GM19455 (cell line): Measurements from ENCODE around the gene SLC45A1.

ENCODE experiments used
- ATAC-seq: cut with Tn5 transposase; IDR thresholded peaks from one replicate; pipeline ENCODE4 v1.9.1; 2021; ENCODE audit not compliant: unreplicated experiment

SLC45A1 gene

DNA sequence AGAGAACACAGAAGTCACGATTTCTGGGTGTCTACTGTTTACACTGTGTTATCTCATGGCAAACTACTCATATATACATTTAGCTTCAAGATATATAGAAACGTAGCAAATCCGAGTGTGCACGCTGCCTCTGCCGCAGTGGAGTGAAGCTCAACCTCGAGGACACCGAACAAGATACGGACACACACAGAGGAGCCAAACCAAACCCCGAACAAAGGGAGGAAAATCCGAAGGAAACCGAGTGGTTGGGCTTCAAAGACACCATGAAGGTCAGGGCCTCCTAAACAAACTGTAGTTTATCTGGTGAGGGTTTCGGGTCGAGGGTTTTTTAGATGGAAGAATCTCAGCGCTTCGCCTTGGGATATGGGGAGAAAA, 34.5 kb downstream of the SLC45A1 start:
- ATAC-seq: no peak

DNA sequence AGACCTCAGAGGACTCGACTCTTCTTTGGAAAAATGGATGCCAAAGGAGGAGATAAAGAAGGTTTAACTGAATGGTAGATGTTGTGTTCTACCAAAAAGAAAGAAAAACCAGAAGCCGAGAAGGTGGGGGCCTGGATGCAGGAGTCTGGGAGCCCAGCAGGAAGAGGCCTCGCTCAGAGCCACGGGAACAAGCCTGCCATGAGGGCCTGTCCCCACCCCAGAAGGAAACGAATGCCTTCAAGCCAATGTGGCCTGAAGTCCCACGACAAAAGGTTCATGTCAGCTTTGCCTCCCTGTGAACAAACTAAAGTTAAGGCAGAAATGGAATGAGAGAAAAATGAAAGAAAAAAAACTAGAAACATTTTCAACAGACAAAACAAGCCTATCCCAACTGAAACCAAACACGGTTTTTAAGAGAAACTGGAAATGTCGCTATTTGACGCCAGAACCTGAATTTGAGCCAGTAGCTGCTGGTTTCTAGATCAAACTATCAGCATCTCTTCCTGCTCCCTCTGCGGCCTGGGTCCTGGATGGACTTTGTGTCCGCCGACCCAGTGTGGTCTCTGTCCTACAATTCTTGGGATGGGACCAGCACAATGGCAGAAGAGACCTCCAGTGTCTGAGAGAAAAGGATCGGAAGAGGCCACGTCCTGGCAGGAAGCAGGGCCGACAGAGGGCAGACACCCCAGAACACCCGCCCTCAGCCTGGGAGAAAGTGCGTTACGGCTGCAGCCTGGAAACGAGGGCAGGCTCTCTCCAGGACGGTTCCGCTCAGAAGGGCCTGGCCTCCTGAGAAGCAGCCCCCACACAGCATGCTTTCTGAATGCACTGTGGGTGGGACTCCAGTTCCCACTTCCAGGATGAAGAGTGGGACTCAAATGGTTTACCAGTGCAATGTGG, 35.2 kb downstream of the SLC45A1 start:
- ATAC-seq: no peak

DNA sequence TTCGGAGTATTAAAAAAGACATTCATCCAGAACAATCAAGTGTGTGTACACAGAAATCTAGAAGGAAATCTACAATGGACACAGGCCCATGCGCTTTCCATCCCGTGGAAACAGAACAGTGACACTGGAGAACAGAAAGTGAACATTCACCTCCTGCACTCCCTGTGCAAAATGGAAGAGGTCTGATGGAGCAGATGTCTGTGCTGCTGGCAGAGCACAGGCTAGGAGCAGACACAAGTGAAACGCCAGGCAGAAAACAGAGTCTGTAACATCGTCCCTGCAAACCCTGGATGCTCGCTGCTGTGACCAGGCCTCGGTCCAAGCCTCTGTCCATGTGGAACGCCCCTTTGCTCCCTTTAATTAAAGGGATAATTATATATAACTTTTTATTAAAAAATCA, 36.1 kb downstream of the SLC45A1 start:
- ATAC-seq: no peak

DNA sequence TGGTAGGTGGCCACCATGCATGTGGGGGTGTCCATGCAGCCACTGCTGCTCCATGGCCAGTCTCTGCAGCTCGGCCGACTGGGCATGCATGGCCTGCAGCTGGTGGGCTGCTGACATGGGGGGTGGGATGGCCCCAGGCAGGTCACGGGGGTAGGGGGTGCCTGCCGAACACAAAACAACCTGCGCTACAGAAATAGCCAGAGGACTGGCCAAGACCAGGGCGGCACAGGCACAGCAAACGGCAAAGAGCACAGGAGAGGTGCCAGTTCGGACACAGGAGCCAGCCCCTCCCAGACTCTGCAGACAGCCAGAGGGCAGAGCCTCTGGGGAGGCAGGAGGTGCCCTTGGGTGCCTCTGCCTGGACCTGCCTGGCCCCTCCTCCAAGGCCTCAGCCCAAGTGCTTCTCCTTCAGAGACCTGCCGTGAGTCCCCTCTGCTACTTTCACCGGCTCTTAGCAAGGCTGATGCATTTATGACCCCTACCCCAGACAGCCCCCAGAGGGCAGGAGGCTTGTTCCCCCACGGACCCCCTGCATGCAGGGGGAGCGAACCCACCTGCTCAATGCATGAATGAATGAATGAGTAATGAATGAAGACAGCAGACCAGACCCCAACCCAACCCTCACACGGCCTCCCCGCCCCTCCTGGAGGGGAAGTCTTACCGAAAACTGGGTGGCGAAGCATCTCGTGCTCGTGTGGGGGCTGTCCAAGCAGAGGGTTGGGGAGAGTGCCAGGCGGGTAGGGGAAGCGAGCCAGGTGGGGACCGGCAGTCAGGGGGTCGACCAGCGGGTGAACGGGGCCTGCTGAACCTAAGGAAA, 37.7 kb downstream of the SLC45A1 start:
- ATAC-seq: no peak

DNA sequence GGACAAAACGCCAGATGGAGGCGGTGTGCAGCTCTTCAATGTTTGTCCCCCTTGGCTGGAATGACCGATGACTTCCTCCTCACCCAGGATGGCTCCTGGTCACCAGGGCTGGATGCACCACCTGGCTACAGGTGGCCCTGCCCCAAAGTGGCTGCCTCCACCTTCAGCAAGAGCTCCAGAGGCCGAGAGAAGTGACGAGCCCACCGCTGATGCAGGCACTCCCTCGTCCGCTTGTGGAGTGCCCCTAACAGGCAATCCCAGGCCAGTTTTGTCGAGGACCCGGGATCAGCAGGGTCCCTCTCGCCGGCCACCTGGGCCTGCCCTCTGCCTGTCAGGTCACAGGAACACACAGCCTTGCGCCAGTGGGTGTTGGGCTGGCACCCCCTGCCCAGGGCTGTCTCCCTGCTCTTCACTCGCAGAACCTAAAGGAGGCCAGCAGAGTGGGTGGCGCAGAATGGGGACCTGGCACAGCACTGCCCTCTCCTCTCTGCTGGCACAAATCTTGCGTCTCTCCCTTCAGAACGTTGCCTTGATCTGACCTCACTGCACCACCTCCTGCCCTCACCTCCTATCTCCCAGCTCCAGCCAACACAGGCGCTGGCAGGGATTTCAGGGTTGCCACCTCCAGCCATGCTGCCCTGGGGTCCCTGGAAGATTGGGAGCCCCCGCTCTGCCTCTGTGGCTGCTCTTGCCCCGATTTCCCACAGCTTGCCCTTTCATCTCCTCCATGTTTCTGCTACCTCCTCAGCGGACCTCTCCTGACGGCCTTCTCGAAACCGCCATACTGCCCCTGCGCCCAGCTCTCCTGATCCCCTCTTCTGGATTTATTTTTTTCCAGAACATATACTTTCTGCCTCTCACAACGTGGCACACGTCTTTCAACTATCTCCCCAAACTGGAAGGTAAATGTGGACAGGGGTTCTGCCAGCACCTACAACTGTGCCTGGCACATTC, 38.6 kb downstream of the SLC45A1 start:
- no peak for ATAC-seq

DNA sequence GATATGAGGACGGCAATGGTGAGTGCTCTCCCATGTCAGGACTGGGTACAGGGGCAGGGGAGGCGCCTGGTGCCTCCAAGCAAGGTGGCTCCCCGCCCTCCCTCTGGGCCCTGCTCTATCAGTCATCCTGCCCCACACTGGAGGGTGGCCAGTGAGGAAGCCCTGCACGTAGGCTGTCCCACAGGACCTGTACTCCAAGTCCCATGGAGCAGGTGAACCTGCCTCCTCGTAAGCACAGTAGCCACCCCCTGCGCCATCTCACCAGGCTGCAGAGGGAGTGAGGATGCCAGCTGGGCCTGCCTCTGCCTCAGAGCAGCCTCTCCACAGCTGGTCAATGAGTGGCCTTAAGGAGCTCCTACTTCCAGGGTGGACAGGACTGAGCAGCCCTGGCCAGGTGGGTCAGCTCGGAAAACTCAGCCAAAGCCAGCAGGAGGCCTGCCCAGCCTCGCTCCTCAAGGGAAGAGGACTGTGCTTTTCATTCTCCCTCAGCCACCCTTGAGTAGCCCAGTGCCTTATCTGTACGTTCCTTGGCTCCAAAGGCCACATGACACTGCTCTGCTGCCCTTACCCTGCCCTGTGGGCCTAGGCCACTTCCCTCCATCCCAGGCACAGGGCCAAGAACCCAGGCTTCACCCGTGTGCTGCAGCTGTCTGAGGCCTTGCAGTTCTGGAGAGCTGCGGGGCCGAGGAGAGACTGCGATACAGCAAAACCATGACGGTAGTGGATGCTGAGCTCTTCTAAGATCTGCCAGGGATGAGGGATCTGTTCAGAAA, 39.6 kb downstream of the SLC45A1 start:
- no peak for ATAC-seq

DNA sequence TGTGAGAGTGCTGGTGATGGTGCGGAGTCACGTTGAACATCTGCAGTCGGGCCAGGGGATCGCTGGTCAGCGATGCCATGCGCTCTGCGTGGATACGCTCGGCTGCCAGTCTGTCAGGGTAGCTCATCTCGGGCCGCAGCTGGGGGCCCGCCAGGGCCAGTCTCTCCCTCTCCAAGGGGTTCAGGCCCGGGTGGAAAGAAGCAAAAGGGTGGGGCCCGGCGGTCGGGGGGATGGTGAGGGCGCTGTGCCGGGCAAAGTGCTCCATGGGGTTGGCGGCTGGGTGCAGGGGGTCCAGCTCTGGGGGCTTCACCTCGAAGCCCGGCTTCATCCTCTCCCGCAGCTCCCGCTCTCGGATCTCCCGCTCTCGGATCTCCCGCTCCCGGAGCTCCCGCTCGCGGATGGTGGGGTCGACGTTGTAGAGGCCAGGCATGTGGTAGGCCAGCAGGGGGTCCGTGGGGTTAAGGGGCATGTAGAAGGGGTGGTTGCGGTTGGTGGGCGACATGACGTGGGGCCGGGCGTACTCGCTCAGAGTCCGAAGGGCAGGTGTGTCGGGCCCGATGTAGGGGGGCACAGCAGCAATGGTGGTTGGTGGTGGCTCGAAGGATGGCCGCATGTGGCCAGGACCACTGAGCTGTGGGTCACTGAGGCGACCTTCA, 40.5 kb downstream of the SLC45A1 start:
- no peak for ATAC-seq

DNA sequence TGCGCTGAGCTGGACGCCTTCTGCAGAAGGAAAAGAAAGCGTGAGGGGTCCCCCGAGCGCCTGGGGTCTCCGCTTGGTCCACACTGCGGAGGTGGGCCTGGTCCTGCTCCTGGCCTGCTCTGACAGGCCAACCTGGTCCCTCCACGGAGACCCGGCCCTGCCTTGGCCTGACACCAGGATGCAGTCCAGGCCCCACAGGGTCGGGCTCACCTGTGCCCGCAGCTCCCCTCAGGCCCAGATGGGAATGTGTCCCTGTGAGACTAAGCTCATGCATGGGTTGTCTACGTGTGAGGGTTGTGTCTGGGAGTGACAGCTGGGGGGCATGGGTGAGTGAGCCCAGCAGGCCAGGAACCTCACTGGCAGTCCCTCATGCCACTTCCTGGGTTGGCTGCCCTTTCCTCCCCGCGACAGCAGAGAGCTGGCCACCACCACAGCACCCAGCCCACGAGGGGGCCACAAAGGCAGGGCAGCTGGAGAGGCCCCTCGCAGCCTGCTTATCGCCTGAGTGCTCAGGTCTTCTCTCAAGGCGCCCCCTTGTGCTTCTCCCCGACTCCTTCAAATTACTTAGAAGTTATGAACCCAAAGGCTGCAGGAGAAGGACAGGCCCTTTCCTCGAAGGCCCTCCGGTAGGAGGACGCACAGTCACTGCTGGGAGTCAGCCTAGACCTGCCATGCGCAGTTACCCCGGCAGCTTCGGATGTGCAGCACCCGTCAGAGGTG, 41.1 kb downstream of the SLC45A1 start:
- ATAC-seq: no peak

DNA sequence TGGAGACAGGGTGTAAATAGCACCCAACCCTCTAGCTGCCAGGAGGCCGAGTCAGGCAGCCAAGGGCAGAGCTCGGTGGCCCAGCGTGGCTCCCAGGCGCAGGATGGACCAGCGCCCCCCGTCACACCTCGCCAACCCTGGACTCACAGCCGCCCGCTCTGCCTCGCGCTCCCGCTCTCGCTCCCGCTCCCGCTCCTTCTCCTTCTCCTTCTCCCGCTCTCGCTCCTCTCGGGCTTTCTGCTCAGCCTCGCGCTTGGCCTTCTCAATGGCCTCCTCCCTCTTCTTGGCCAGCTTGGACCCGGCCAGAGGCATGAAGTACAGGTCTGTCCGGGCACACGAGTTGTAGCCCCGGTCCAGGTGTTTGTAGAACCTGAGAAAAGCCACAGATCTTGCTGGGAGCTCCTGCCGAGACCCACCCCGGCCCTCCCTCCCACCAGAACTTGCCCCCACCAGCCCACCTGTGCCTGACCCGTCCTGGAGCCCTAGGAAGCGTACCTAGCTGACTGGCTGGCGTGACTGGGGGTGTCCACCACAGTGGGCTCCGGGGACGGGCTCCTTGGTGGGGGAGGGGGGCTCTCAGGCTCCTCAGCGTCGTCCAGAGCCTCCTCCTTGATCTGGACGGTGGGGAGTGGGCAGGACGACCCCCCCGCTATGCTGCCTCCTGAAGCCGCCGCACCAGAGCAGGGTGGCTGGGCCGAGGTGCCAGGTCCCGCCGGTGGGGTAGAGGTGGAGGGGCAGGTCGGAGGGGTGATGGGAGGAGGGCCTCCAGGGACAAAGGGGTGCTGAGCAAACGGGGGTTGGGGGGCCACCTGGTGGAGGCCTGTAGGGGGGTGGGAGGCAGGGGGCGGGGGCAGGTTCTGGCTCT, 41.9 kb downstream of the SLC45A1 start:
- no peak for ATAC-seq

DNA sequence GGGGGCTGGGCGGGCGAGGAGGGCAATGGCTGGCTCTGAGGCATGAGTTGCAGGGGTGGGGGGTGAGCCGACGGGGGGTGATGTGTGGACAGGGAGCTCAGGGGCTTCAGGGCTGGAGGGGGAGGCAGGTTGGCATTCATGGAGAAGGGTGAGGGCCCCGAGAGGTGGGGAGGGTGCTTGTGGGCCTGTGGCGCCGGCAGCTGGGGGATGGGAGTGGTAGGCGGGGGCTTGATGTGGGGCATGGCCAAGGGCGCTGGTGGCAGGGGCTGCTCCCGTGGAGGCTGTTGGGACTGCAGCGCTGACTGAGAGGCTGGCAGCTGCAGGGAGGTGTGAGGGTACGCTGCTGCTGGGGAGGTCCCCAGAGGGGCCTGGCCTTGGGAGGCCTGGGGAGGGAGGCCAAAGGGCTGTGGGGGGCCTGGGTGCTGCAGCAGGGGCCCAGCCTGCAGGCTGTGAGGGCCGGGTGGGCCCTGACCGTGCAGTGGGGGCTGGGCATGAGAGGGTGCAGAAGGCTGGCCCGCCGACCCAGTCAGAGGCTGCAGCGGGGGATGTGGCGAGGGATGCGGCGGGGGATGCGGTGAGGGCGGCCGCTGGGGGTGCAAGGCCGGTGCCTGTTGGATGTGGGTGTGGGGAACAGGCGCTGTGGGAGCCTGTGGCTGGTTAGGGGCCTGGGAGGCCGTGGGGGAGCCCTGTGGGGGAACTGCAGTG, 42.7 kb downstream of the SLC45A1 start:
- no peak for ATAC-seq

DNA sequence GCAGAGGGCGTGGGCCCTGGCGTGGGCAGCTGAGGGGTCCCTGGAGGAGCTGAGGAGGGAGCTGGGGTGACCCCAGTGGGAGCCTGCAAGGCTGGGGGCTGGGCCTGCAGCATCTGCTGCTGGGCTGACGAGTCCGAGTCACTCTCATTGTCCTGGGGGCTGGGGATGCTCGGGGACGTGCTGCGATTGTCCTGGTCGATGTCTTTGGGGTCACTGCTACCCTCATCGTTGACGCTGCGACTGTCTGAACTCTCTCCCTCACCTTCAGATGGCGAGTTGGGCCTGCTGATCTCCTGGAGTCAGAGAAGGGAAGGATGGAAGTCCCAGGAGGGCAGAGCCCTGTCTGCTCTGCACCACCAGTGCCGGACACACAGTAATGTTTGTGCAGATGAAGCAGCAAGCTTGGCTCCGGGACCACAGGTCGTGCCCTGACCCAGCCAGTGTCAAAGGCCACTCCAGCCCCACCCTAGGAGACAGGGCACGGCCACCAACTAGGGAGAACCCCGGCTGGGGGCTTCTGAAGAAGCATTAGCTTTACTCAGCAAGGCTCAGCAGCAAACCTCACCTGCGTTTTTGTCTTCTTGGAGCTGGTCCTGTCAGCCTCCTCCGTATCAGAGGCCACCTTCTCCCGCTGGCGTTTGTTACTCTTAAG, 43.4 kb downstream of the SLC45A1 start:
- ATAC-seq: no peak

DNA sequence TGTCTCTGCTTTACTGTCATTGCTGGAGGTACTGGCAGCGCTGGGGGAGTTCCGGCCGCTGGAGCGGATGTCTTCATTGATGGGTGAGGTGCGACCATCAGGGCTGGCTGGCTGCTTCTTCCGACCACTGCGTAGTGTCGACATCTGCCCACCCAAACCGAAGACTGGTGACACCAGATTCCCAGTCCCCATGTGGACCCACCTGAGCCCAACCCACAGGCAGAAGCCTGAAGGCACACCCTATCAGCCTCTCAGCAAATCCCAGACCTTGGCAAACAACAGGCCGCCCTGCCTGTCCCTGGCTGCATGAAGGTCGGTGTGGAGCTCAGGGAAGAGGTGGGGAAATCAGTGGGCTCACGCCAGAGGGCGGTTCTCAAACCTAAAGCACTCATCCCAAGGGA, 44.8 kb downstream of the SLC45A1 start:
- no peak for ATAC-seq

DNA sequence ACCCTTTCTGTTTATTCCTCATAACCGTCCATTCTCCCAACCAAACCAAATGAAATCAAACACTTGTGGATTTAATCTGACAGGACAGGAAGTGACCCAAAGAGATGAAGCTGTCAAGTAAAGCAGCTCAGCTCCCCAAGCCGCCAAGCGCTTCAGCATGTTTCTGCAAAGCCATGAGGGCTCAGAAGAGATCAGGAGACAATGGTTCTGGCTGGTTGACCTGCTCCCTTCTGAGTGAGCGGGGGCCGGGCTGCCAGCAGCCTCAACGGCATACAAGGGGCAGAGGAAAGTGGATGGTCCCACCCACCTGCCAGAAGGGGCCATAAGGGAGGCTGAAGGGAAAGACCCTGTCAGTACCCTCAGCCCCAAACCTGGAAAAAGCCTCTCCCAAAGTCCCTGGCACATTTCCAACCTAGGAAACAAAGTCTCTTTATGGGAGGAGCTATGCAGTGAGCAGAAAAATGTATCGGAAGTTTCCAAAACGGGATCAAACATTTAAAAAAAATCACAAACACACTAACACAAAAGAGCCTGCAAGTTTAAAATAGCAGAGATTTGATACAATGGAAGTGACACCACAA, 45.4 kb downstream of the SLC45A1 start:
- no peak for ATAC-seq

DNA sequence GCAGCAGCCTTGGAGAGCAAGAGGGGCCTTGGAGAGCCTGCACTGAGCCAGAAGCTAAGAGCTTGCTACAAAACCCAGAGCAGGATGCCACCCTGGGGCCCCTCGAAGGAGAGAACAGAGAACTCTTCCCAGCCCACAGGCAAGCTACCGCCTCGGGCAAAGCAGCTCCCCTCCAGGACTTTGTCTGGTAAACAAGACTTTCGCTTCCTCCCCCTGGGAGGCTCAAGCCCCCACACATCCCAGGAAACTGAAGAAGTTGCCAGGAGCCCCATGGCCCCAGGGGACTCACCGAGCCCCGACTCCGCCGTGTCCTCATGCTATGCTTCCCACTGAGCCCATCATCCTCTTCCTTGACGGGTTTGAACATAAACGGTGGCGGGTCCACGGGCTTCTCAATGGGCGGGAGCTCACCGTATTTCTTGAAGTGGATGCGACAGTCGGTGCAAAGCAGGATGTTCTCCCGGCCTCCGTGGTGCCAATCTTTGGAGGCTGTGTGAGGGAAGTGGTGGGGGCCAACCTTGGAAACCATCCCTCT, 45.9 kb downstream of the SLC45A1 start:
- no peak for ATAC-seq

DNA sequence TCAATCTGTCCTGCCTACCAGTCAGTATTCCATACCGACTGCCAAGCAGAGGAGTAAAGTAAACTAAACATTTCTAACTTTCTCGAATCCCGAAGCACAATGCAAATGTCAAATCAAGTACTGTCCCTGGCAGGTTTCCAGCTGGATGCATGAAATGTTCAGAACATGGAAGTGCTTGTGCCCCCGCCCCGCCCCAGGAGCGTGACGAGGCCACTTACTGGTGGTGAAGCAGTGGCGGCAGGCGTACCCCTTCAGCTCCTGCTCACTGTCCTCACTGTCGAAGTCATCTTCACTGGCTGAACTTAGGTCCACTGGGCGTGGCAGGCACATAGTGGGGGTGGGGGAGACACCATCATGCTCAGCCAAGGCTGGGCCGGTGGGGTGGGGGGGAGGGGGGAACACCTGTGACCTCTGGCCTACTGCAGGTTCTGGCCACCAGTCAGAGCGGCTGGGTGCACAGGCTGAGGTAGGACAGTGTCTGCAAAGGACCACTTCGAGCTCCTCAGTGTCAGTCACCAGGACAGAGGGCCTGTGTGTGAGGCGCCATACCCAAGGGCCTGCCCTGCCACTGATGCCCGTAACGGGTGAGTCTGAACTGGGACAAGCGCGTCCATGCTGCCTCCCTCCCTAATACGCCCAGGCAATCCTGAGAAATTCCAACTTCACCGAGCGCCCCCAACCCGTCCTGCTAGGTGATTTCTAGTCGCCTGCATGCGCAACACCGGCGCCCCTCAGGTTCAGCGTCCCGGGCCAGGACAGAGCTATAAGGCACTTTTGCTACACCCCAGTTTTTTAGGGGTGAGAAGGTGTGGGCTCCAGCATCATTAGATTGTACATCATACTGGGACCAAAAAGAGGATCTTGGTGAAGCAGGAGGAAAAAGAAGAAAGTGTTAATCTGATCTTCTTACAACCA, 46.9 kb downstream of the SLC45A1 start:
- no peak for ATAC-seq
